HepG2 (cell line): ENCODE data around the gene MXRA7. TPM values are rescaled to one million over a fixed set of nuclear protein-coding genes. Genes with fewer than 3 reads are reported as not detected.
A peak's percentile ranks its signal among the peaks of the same experiment; 100 is the strongest.

Experiments used
- ARNT ChIP-seq: fragments of 450-650 bp; IDR thresholded peaks from 2 replicates; pipeline ENCODE4 v1.6.1; 2017
- ERF ChIP-seq: IDR thresholded peaks from 2 replicates; pipeline ENCODE4 v1.6.1; 2018; ENCODE audit warnings: missing biosample characterization, missing genetic modification reagents
- KLF12 ChIP-seq: sonication (generic); formaldehyde crosslinking; IDR thresholded peaks from 2 replicates; pipeline ENCODE4 v1.4.0; 2020; ENCODE audit warnings: missing genetic modification reagents, borderline replicate concordance
- NFAT5 ChIP-seq: sonication (generic); formaldehyde crosslinking; IDR thresholded peaks from 2 replicates; pipeline ENCODE4 v1.4.0; 2020; ENCODE audit warnings: missing genetic modification reagents
- PCBP2 ChIP-seq: fragments of 200-400 bp; formaldehyde crosslinking; optimal IDR thresholded peaks from 2 replicates; pipeline ENCODE3; 2018; ENCODE audit warnings: low read length, low read depth; ENCODE audit not compliant: poor library complexity, severe bottlenecking
- RARA ChIP-seq: IDR thresholded peaks from 2 replicates; pipeline ENCODE4 v1.6.1; 2016; ENCODE audit warnings: missing genetic modification reagents, missing compliant biosample characterization
- RFX5 ChIP-seq: IDR thresholded peaks from 2 replicates; pipeline ENCODE4 v1.6.1; 2011; ENCODE audit warnings: low read depth, low read length, improper control_type of control experiment
- TCF7L2 ChIP-seq: IDR thresholded peaks from 2 replicates; pipeline ENCODE4 v1.6.1; 2011; ENCODE audit warnings: mild to moderate bottlenecking, low read depth, low read length, moderate library complexity
- TIGD3 ChIP-seq: sonication (generic); formaldehyde crosslinking; IDR thresholded peaks from 2 replicates; pipeline ENCODE4 v1.5.1; 2020; ENCODE audit warnings: mild to moderate bottlenecking, missing genetic modification reagents, borderline replicate concordance
- ZBTB21 ChIP-seq: sonication (generic); formaldehyde crosslinking; IDR thresholded peaks from 2 replicates; pipeline ENCODE4 v1.4.0; 2020; ENCODE audit warnings: missing genetic modification reagents
- ZBTB4 ChIP-seq: sonication (generic); formaldehyde crosslinking; IDR thresholded peaks from 2 replicates; pipeline ENCODE4 v1.4.0; 2020; ENCODE audit warnings: missing genetic modification reagents, mild to moderate bottlenecking, borderline replicate concordance
- ZBTB46 ChIP-seq: sonication (generic); formaldehyde crosslinking; IDR thresholded peaks from 2 replicates; pipeline ENCODE4 v1.4.0; 2020; ENCODE audit warnings: mild to moderate bottlenecking, missing genetic modification reagents, borderline replicate concordance
- ZNF230 ChIP-seq: sonication (generic); formaldehyde crosslinking; IDR thresholded peaks from 2 replicates; pipeline ENCODE4 v1.4.0; 2020; ENCODE audit warnings: mild to moderate bottlenecking, missing genetic modification reagents
- ZNF430 ChIP-seq: sonication (generic); formaldehyde crosslinking; IDR thresholded peaks from 2 replicates; pipeline ENCODE4 v1.9.0; 2021; ENCODE audit warnings: mild to moderate bottlenecking, missing genetic modification reagents
- ZNF468 ChIP-seq: sonication (generic); formaldehyde crosslinking; IDR thresholded peaks from 2 replicates; pipeline ENCODE4 v1.8.0; 2022; ENCODE audit warnings: mild to moderate bottlenecking, moderate library complexity, missing genetic modification reagents
- polyA plus RNA-seq, 8 experiments: library from polyadenylated mRNA; depleted of rRNA in 3 of 8; stranded (reverse) in 7 of 8; unstranded in 1 of 8; fragments of >200 nt; fragmentation: Illumina TruSeq in 4 of 8; extraction: Trizol in 4 of 8; gene quantifications; 2 replicates each; pipeline versions ENCODE4 v1.2.1 to v1.2.3, GENCODE V29; 2011 to 2016; ENCODE audit warnings: low read depth in 4 of 8, missing spikeins in 1 of 8, mixed read lengths in 1 of 8; ENCODE audit not compliant: insufficient read depth in 1 of 8
- total RNA-seq, 5 experiments: library from RNA; depleted of rRNA; stranded (reverse); fragments of >200 nt; fragmentation: Illumina TruSeq; extraction: Trizol; gene quantifications; 2 replicates each; pipeline ENCODE4 v1.2.3, GENCODE V29; 2016; ENCODE audit warnings: low read depth in 1 of 5

The MXRA7 gene
- total and polyA plus RNA-seq, 2 of the 13 experiments (the other 11 are each of a cell fraction or from before 2014, with no cell fraction given), result 44.8 to 112 TPM

- no peak for TF ChIP-seq NFAT5 (CRISPR knock-in tag)
- no peak for TF ChIP-seq ZNF468
- TF ChIP-seq ZBTB21, result peak; percentile 80
- TF ChIP-seq ARNT, result no peak
- peak; percentile 57; the same call in 1 of the 2 replicates for TF ChIP-seq ZNF230 (CRISPR knock-in tag)
- no peak; the same call in 1 of the 2 replicates for TF ChIP-seq KLF12
- peak; percentile 60; the same call in 1 of the 2 replicates for TF ChIP-seq RARA (CRISPR knock-in tag)
- no peak for TF ChIP-seq PCBP2
- TF ChIP-seq RFX5, result no peak
- TF ChIP-seq ERF (CRISPR knock-in tag), result peak; percentile 55; the same call in 1 of the 2 replicates
- no peak for TF ChIP-seq TCF7L2
- TF ChIP-seq ZBTB46, result peak; percentile 80; the same call in 1 of the 2 replicates
- TF ChIP-seq TIGD3 (CRISPR knock-in tag), result 0 out of 2 replicates have a peak, but pooled peaks have one; percentile 13
- peak; percentile 67; the same call in 1 of the 2 replicates for TF ChIP-seq ZNF430 (CRISPR knock-in tag)
- peak; percentile 77; the same call in 1 of the 2 replicates for TF ChIP-seq ZBTB4 (CRISPR knock-in tag)
Measured at GRCh38 chr17:76700617-76701470, 9.9 kb downstream of the MXRA7 start (continued).
